IMR-90 (cell line): Measurements from ENCODE around the gene MYO3B. TPM values are rescaled to one million over a fixed set of nuclear protein-coding genes. Genes with fewer than 3 reads are reported as not detected.

Experiments used
- ATAC-seq: fragments of 200-7000 bp; cut with Tn5 transposase; 2 replicates; pipeline ENCODE4 v1.9.1; 2020; ENCODE audit warnings: low read depth, mild to moderate bottlenecking, moderate library complexity
- BruUV-seq: library from RNA; stranded (reverse); fragments of 400-500 nt; replicated peaks from 2 replicates; lab custom pipeline; 2021; lab: Mats Ljungman, UMichigan
- CTCF ChIA-PET: fragments of 300-600 bp; formaldehyde crosslinking; extraction: SDS; loops from one replicate; lab custom pipeline; 2021; ENCODE audit warnings: antibody characterized with exemption; lab: Yijun Ruan, JAX
- POLR2A ChIA-PET: fragments of 300-600 bp; sonication (Branson Sonifier 250); formaldehyde crosslinking; loops from one replicate; lab custom pipeline; 2022; ENCODE audit warnings: antibody characterized with exemption; ENCODE audit not compliant: unreplicated experiment; lab: Charles Lee
- DNase-seq: peaks from one replicate; pipeline ENCODE4 v3.0.0; 2013
- H2AFZ ChIP-seq: replicated peaks from 2 replicates; pipeline ENCODE3; 2013; ENCODE audit warnings: low read length, mild to moderate bottlenecking; ENCODE audit not compliant: poor library complexity
- H2AK5ac ChIP-seq: 2 replicates; pipeline ENCODE4 v1.6.1; 2013; ENCODE audit warnings: low read depth, low read length, inconsistent platforms
- H2AK9ac ChIP-seq: replicated peaks from 2 replicates; pipeline ENCODE3; 2013; ENCODE audit warnings: mild to moderate bottlenecking, low read depth, low read length, moderate library complexity; ENCODE audit not compliant: poor library complexity
- H2BK120ac ChIP-seq: 2 replicates; pipeline ENCODE4 v1.6.1; 2013; ENCODE audit warnings: low read depth, low read length, inconsistent platforms
- H2BK15ac ChIP-seq: 3 replicates; pipeline ENCODE4 v1.6.1; 2013; ENCODE audit warnings: low read depth, low read length, inconsistent platforms
- H2BK20ac ChIP-seq: 2 replicates; pipeline ENCODE4 v1.6.1; 2013; ENCODE audit warnings: low read depth, mild to moderate bottlenecking, inconsistent platforms, low read length, moderate library complexity
- H2BK5ac ChIP-seq: 2 replicates; pipeline ENCODE4 v1.6.1; 2013; ENCODE audit warnings: mild to moderate bottlenecking, low read depth, low read length, inconsistent platforms; ENCODE audit not compliant: poor library complexity, severe bottlenecking
- H3K14ac ChIP-seq: replicated peaks from 2 replicates; pipeline ENCODE4 v1.6.1; 2013; ENCODE audit warnings: low read depth, low read length, inconsistent platforms
- H3K18ac ChIP-seq: 2 replicates; pipeline ENCODE4 v1.6.1; 2013; ENCODE audit warnings: low read depth, low read length, control low read depth
- H3K23ac ChIP-seq: 2 replicates; pipeline ENCODE4 v1.6.1; 2013; ENCODE audit warnings: low read depth, low read length, inconsistent platforms
- H3K27ac ChIP-seq: 2 replicates; pipeline ENCODE4 v1.5.1; 2013; ENCODE audit warnings: mild to moderate bottlenecking, control low read depth, low read length; ENCODE audit not compliant: insufficient read depth
- H3K27me3 ChIP-seq: 2 replicates; pipeline ENCODE4 v1.6.1; 2013; ENCODE audit warnings: low read length; ENCODE audit not compliant: control insufficient read depth, insufficient read depth
- H3K36me3 ChIP-seq: 2 replicates; pipeline ENCODE4 v1.6.1; 2013; ENCODE audit warnings: low read length, mixed read lengths; ENCODE audit not compliant: control insufficient read depth, insufficient read depth
- H3K4ac ChIP-seq: 2 replicates; pipeline ENCODE4 v1.6.1; 2013; ENCODE audit warnings: low read depth, low read length, inconsistent platforms
- H3K4me1 ChIP-seq: 2 replicates; pipeline ENCODE4 v1.6.1; 2013; ENCODE audit warnings: low read length, mixed read lengths; ENCODE audit not compliant: control insufficient read depth, insufficient read depth
- H3K4me2 ChIP-seq: 2 replicates; pipeline ENCODE4 v1.6.1; 2013; ENCODE audit warnings: low read depth, mild to moderate bottlenecking, control low read depth, low read length, moderate library complexity
- H3K4me3 ChIP-seq: 2 replicates; pipeline ENCODE4 v1.5.1; 2013; ENCODE audit warnings: low read depth, mild to moderate bottlenecking, control low read depth, low read length, moderate library complexity; ENCODE audit not compliant: insufficient read depth
- H3K56ac ChIP-seq: 2 replicates; pipeline ENCODE4 v1.6.1; 2013; ENCODE audit warnings: low read length, inconsistent platforms; ENCODE audit not compliant: insufficient read depth; ENCODE audit errors: extremely low read depth
- H3K79me1 ChIP-seq, 2 experiments: 2 replicates each; pipeline ENCODE4 v1.6.1; 2013; ENCODE audit warnings: low read length in 2 of 2, inconsistent platforms in 1 of 2, low read depth in 1 of 2
- H3K9ac ChIP-seq: 2 replicates; pipeline ENCODE4 v1.6.1; 2013; ENCODE audit warnings: low read depth, low read length, control low read depth
- H3K9me1 ChIP-seq: 2 replicates; pipeline ENCODE4 v1.6.1; 2013; ENCODE audit warnings: low read length, inconsistent platforms; ENCODE audit not compliant: insufficient read depth
- H3K9me3 ChIP-seq: 2 replicates; pipeline ENCODE4 v1.6.1; 2013; ENCODE audit warnings: low read length; ENCODE audit not compliant: control insufficient read depth, insufficient read depth
- H4K20me1 ChIP-seq: 2 replicates; pipeline ENCODE4 v1.6.1; 2013; ENCODE audit warnings: low read length, inconsistent platforms; ENCODE audit not compliant: insufficient read depth
- H4K5ac ChIP-seq: 2 replicates; pipeline ENCODE4 v1.6.1; 2013; ENCODE audit warnings: mild to moderate bottlenecking, low read depth, low read length, control low read depth
- H4K8ac ChIP-seq, 2 experiments: 2 replicates each; pipeline ENCODE4 v1.6.1; 2013; ENCODE audit warnings: low read depth in 2 of 2, low read length in 2 of 2, control low read depth in 1 of 2, inconsistent platforms in 1 of 2
- H4K91ac ChIP-seq: 2 replicates; pipeline ENCODE4 v1.6.1; 2013; ENCODE audit warnings: low read depth, low read length, inconsistent platforms; ENCODE audit not compliant: insufficient read depth
- BHLHE40 ChIP-seq: fragments of 150-350 bp; IDR thresholded peaks from 2 replicates; pipeline ENCODE4 v1.6.1; 2016; ENCODE audit warnings: mild to moderate bottlenecking, low read depth, low read length
- CEBPB ChIP-seq: IDR thresholded peaks from 2 replicates; pipeline ENCODE4 v1.6.1; 2012; ENCODE audit warnings: low read depth, low read length, improper control_type of control experiment
- CHD1 ChIP-seq: IDR thresholded peaks from 2 replicates; pipeline ENCODE4 v1.6.1; 2012; ENCODE audit warnings: low read depth, low read length, improper control_type of control experiment
- CTCF ChIP-seq: conservative IDR thresholded peaks from 2 replicates; pipeline ENCODE4 v1.5.1; 2012; ENCODE audit warnings: mild to moderate bottlenecking, low read depth, low read length, improper control_type of control experiment
- ELK1 ChIP-seq: fragments of 150-350 bp; IDR thresholded peaks from 2 replicates; pipeline ENCODE4 v1.6.1; 2016; ENCODE audit warnings: low read depth, mild to moderate bottlenecking, low read length, moderate library complexity, borderline replicate concordance
- FOS ChIP-seq: fragments of 150-350 bp; IDR thresholded peaks from 2 replicates; pipeline ENCODE4 v1.6.1; 2016; ENCODE audit warnings: low read depth, low read length
- MAFK ChIP-seq: IDR thresholded peaks from 2 replicates; pipeline ENCODE4 v1.6.1; 2012; ENCODE audit warnings: low read depth, low read length, improper control_type of control experiment
- MAZ ChIP-seq: IDR thresholded peaks from 2 replicates; pipeline ENCODE4 v1.6.1; 2012; ENCODE audit warnings: low read depth, mild to moderate bottlenecking, low read length, improper control_type of control experiment, moderate library complexity, borderline replicate concordance
- MXI1 ChIP-seq: IDR thresholded peaks from 2 replicates; pipeline ENCODE4 v1.6.1; 2012; ENCODE audit warnings: low read depth, mild to moderate bottlenecking, low read length, moderate library complexity, borderline replicate concordance
- NFE2L2 ChIP-seq: fragments of 150-350 bp; IDR thresholded peaks from 2 replicates; pipeline ENCODE4 v1.6.1; 2016; ENCODE audit warnings: low read depth, mild to moderate bottlenecking, low read length
- POLR2A ChIP-seq: IDR thresholded peaks from 2 replicates; pipeline ENCODE4 v1.6.1; 2012; ENCODE audit warnings: mild to moderate bottlenecking, low read depth, low read length
- RAD21 ChIP-seq: IDR thresholded peaks from 2 replicates; pipeline ENCODE4 v1.6.1; 2012; ENCODE audit warnings: low read length, improper control_type of control experiment
- RCOR1 ChIP-seq: IDR thresholded peaks from 2 replicates; pipeline ENCODE4 v1.6.1; 2012; ENCODE audit warnings: mild to moderate bottlenecking, low read length, improper control_type of control experiment; ENCODE audit not compliant: insufficient replicate concordance
- SMC3 ChIP-seq: fragments of 150-350 bp; IDR thresholded peaks from 2 replicates; pipeline ENCODE4 v1.6.1; 2016; ENCODE audit warnings: low read depth, mild to moderate bottlenecking, antibody characterized with exemption, low read length, moderate library complexity
- WGBS, 2 experiments: methylation state at CpG; one replicate each; pipeline versions ENCODE4 v1.1.5 to v1.1.7; 2013; ENCODE audit warnings: missing lambda C conversion rate in 2 of 2; ENCODE audit not compliant: insufficient read length in 1 of 2; ENCODE audit errors: extremely low coverage in 2 of 2; 5-methylcytosine and 5-hydroxymethylcytosine counted together
- dilution Hi-C: fragments of 300-500 bp; cut with HindIII; formaldehyde crosslinking; loops from one replicate; pipeline ENCODE4 v1.14.3; 2018; ENCODE audit warnings: low sequenced_read_pairs; ENCODE audit not compliant: unreplicated experiment
- in situ Hi-C: fragments of 300-500 bp; cut with MboI; formaldehyde crosslinking; loops from 3 replicates; pipeline ENCODE4 v1.14.3; 2019; ENCODE audit warnings: low sequenced_read_pairs, inconsistent platforms, mixed read lengths
- intact Hi-C: fragments of 100-400 bp; cut with micrococcal nuclease; formaldehyde crosslinking; loops from 2 replicates; pipeline ENCODE4 v1.10.0; 2022
- polyA plus RNA-seq, 3 experiments: library from polyadenylated mRNA; depleted of rRNA; stranded (reverse); fragments of >200 nt; gene quantifications; 2 replicates each; pipeline ENCODE4 v1.2.3, GENCODE V29; 2012; ENCODE audit warnings: low replicate concordance in 1 of 3
- total RNA-seq: library from RNA; depleted of rRNA; stranded (reverse); fragments of >200 nt; gene quantifications from 2 replicates; pipeline ENCODE4 v1.2.3, GENCODE V29; 2012
- TF ChIP-seq, protein P1 (sequence below): fragments of 150-350 bp; IDR thresholded peaks from 2 replicates; pipeline ENCODE4 v1.6.1; 2017; ENCODE audit warnings: mild to moderate bottlenecking, antibody characterized with exemption, low read length, low read depth

MYO3B gene
- total and polyA plus RNA-seq, 2 of the 4 experiments (the other 2 are of a cell fraction) = 0.02 TPM; not detected in 1

GRCh38 chr2:170457742-170458141, 279.8 kb downstream of the MYO3B start:
- CTCF ChIA-PET = interaction anchor here (0.7 kb wide), 1 partner anchor 48 kb away, joined by 3 read pairs; no protein-coding TSS in a partner anchor
- in situ Hi-C loops = no loop called here

More at GRCh38 chr2:170457742-170458141, 279.8 kb downstream of the MYO3B start:
- BruUV-seq = no TSS peak
- intact Hi-C loops (no loop called here), dilution Hi-C loops (no loop called here)
- H2BK120ac ChIP-seq = no peak overlapping the region
- H3K4me2 ChIP-seq = no peak overlapping the region
- no peaks in the 10 kb centered on the region for H4K20me1 ChIP-seq
- no peak overlapping the region for H2AFZ ChIP-seq
- POLR2A ChIA-PET = no interaction called here
- H4K5ac ChIP-seq = no peak overlapping the region
- H3K23ac ChIP-seq = no peak overlapping the region
- no peak for ATAC-seq
- H3K4me3 ChIP-seq = no peak overlapping the region
- no peak overlapping the region for H4K8ac ChIP-seq
- no peaks in the 10 kb centered on the region for H3K4me1 ChIP-seq
- no peak overlapping the region for H2AK9ac ChIP-seq
- no peaks in the 10 kb centered on the region for H3K27me3 ChIP-seq
- DNase-seq = no peak
- no peak overlapping the region for H4K91ac ChIP-seq
- H3K27ac ChIP-seq = no peak overlapping the region
- no peaks in the 10 kb centered on the region for H3K9me3 ChIP-seq
- H3K56ac ChIP-seq = no peak overlapping the region
- H2BK15ac ChIP-seq = no peak overlapping the region
- H2BK20ac ChIP-seq = no peak overlapping the region
- H3K9me1 ChIP-seq = no peaks in the 10 kb centered on the region
- TF ChIP-seq NFE2L2 = no peak
- no peak for TF ChIP-seq MAFK
- no peak for TF ChIP-seq FOS
- TF ChIP-seq, protein P1, sequence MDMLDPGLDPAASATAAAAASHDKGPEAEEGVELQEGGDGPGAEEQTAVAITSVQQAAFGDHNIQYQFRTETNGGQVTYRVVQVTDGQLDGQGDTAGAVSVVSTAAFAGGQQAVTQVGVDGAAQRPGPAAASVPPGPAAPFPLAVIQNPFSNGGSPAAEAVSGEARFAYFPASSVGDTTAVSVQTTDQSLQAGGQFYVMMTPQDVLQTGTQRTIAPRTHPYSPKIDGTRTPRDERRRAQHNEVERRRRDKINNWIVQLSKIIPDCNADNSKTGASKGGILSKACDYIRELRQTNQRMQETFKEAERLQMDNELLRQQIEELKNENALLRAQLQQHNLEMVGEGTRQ = no peak
- no peak for TF ChIP-seq MAZ
- TF ChIP-seq ELK1 = no peak
- TF ChIP-seq BHLHE40 = no peak
- TF ChIP-seq POLR2A = no peak
- no peak for TF ChIP-seq RAD21
- no peak for TF ChIP-seq CEBPB
- TF ChIP-seq RCOR1 = no peak
- TF ChIP-seq CHD1 = no peak
- no peak for TF ChIP-seq SMC3
- no peak for TF ChIP-seq CTCF
- TF ChIP-seq MXI1 = no peak
- H3K14ac ChIP-seq = no peak overlapping the region
- no peak overlapping the region for H2AK5ac ChIP-seq
- no peaks in the 10 kb centered on the region for H3K36me3 ChIP-seq
- no peak overlapping the region for H3K18ac ChIP-seq
- no peak overlapping the region for H2BK5ac ChIP-seq
- H3K4ac ChIP-seq = no peak overlapping the region
- 80% methylated on average over 1 of the region's 9 CpGs; no CpG with 5 or more reads in 1 of the 2 experiments for WGBS, 2 experiments
- H3K9ac ChIP-seq = no peak overlapping the region
- no peaks in the 10 kb centered on the region for H3K79me1 ChIP-seq
